Endothelial cell of umbilical vein (primary cell): Measurements from ENCODE around the gene TNFSF13.

Source experiments
- EZH2 ChIP-seq: IDR thresholded peaks from 2 replicates; pipeline ENCODE4 v1.6.1; 2012; ENCODE audit warnings: borderline replicate concordance, low read depth, mild to moderate bottlenecking, moderate library complexity, low read length, inconsistent platforms; ENCODE audit not compliant: severe bottlenecking
- POLR2A ChIP-seq: IDR thresholded peaks from 2 replicates; pipeline ENCODE4 v1.6.1; 2012; ENCODE audit warnings: low read depth, mild to moderate bottlenecking, control low read depth, low read length
- TF ChIP-seq, protein P1 (sequence below), 2 donors: IDR thresholded peaks; 1 replicate in 1 of 2; 2 replicates in 1 of 2; pipeline ENCODE4 v1.5.1; 2011; ENCODE audit warnings: low read length in 2 of 2, mild to moderate bottlenecking in 2 of 2, moderate library complexity in 2 of 2, control low read depth in 1 of 2, inconsistent platforms in 1 of 2, low read depth in 1 of 2; ENCODE audit not compliant: insufficient read depth in 1 of 2; ENCODE audit errors: extremely low read depth in 1 of 2

DNA sequence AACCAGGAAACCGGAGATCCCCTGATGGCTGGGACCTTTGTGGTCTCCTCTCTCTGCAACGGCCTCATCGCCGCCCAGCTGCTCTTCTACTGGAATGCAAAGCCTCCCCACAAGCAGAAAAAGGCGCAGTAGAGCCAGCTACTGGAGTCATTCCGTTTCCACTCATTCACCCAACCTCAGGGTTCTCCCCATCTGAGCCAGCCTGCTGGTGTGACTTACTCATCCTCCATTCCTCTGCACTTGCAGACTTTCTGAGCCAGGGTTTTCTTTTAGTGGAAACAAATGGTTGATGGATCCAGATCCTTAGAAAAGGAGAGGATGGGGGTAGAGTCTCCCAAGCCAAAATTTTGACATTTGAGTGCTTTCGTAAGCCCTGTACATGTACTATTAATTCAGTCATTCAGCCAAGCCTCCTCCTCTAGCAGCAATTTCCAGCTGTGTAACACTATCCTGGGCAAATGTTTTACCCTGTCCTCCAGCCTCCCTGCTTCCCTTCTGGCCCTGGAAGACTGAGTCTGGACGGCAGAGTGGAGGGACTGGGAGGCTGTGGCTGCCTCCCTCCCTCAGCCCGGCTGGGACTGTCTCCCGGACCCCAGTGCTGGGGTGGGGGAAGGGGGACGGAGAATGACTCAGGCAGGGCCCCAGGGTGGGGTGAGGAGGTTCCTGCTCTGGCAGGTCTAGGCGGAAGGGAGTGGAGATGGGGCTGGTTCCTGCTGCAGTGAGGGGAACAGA, 29.0 kb downstream of the TNFSF13 start:
- TF ChIP-seq, protein P1, sequence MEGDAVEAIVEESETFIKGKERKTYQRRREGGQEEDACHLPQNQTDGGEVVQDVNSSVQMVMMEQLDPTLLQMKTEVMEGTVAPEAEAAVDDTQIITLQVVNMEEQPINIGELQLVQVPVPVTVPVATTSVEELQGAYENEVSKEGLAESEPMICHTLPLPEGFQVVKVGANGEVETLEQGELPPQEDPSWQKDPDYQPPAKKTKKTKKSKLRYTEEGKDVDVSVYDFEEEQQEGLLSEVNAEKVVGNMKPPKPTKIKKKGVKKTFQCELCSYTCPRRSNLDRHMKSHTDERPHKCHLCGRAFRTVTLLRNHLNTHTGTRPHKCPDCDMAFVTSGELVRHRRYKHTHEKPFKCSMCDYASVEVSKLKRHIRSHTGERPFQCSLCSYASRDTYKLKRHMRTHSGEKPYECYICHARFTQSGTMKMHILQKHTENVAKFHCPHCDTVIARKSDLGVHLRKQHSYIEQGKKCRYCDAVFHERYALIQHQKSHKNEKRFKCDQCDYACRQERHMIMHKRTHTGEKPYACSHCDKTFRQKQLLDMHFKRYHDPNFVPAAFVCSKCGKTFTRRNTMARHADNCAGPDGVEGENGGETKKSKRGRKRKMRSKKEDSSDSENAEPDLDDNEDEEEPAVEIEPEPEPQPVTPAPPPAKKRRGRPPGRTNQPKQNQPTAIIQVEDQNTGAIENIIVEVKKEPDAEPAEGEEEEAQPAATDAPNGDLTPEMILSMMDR (IDR thresholded peaks at IDR 0.05; ENCODE audit: extremely low read depth in 1 of 2, insufficient read depth in 1 of 2, low read depth in 1 of 2, low read length in 2 of 2): no peak
- TF ChIP-seq POLR2A (no peak), EZH2 (no peak)
